CD4-positive, alpha-beta T cell (primary cell): ENCODE results near the gene TFF1. TPM values are rescaled to one million over a fixed set of nuclear protein-coding genes. Genes with fewer than 3 reads are reported as not detected.

Experiments used
- ATAC-seq: fragments of 200-7000 bp; cut with Tn5 transposase; one replicate; pipeline ENCODE4 v1.10.0; 2022; ENCODE audit warnings: mild to moderate bottlenecking; ENCODE audit not compliant: poor library complexity
- CTCF ChIA-PET: fragments of 350-600 bp; sonication (Branson Sonifier 250); formaldehyde crosslinking; loops from one replicate; lab custom pipeline; 2021; ENCODE audit warnings: antibody characterized with exemption, inconsistent platforms; lab: Charles Lee
- POLR2A ChIA-PET: fragments of 350-600 bp; sonication (Branson Sonifier 250); formaldehyde crosslinking; loops from one replicate; lab custom pipeline; 2021; ENCODE audit warnings: antibody characterized with exemption, inconsistent platforms; lab: Charles Lee
- DNase-seq, 14 experiments: peaks; one replicate each; pipeline ENCODE4 v3.0.0-alpha.2; 2013 to 2020; ENCODE audit warnings: mixed read lengths in 2 of 14
- H3K27ac ChIP-seq, 2 donors: one replicate each; pipeline versions ENCODE4 v1.5.1 to v1.7.0; 2013; ENCODE audit warnings: low read length in 2 of 2, low read depth in 1 of 2, mild to moderate bottlenecking in 1 of 2
- H3K27me3 ChIP-seq, 2 experiments: 1 replicate in 1 of 2; 2 replicates in 1 of 2; pipeline versions ENCODE4 v1.6.1 to v1.7.0; 2013; ENCODE audit warnings: low read length in 2 of 2, control low read depth in 1 of 2, mild to moderate bottlenecking in 1 of 2, moderate library complexity in 1 of 2; ENCODE audit not compliant: insufficient read depth in 2 of 2, control insufficient read depth in 1 of 2
- H3K36me3 ChIP-seq: one replicate; pipeline ENCODE4 v1.6.1; 2013; ENCODE audit warnings: low read length, control low read depth; ENCODE audit not compliant: insufficient read depth
- H3K4me1 ChIP-seq: one replicate; pipeline ENCODE4 v1.6.1; 2013; ENCODE audit warnings: low read length, control low read depth; ENCODE audit not compliant: insufficient read depth
- H3K4me3 ChIP-seq: one replicate; pipeline ENCODE4 v1.5.1; 2013; ENCODE audit warnings: mild to moderate bottlenecking, low read length, moderate library complexity
- H3K9me3 ChIP-seq, 2 experiments: 1 replicate in 1 of 2; 2 replicates in 1 of 2; pipeline versions ENCODE4 v1.6.1 to v1.7.0; 2013; ENCODE audit warnings: low read length in 2 of 2, mild to moderate bottlenecking in 2 of 2, control low read depth in 1 of 2, moderate library complexity in 1 of 2; ENCODE audit not compliant: control insufficient read depth in 1 of 2, insufficient read depth in 1 of 2
- H3K27ac Mint-ChIP-seq: one replicate; pipeline ENCODE4 v1.8.0; 2020; ENCODE audit warnings: mixed read lengths
- H3K27me3 Mint-ChIP-seq: one replicate; pipeline ENCODE4 v1.8.0; 2021; ENCODE audit warnings: mixed read lengths
- H3K36me3 Mint-ChIP-seq: one replicate; pipeline ENCODE4 v1.8.0; 2021; ENCODE audit warnings: low read depth, mixed read lengths
- H3K4me1 Mint-ChIP-seq: one replicate; pipeline ENCODE4 v1.8.0; 2021; ENCODE audit warnings: low read depth, mixed read lengths
- H3K4me3 Mint-ChIP-seq: one replicate; pipeline ENCODE4 v1.8.0; 2020; ENCODE audit warnings: mild to moderate bottlenecking, mixed read lengths
- H3K9me3 Mint-ChIP-seq: one replicate; pipeline ENCODE4 v1.8.0; 2020; ENCODE audit warnings: mixed read lengths
- CTCF ChIP-seq: fragments of 200-600 bp; IDR thresholded peaks from one replicate; pipeline ENCODE4 v1.8.0; 2022; ENCODE audit warnings: antibody characterized with exemption, mild to moderate bottlenecking
- intact Hi-C, 2 experiments: fragments of 100-400 bp; cut with DNase I in 1 of 2; cut with micrococcal nuclease in 1 of 2; formaldehyde crosslinking; loops; one replicate each; pipeline versions ENCODE4 v1.15.1 to v1.9.0; 2023 to 2025; cut with DNase I, micrococcal nuclease
- total RNA-seq, 174 experiments: library from RNA in 2 of 174; stranded (reverse) in 2 of 174; gene quantifications; one replicate each; pipeline ENCODE4 v1.2.3 and lab custom pipeline; 2021 to 2026

Gene TFF1
- total RNA-seq, 2 experiments from 2014 or later: not detected

- CTCF ChIA-PET: no interaction called here
- Histone ChIP-seq H3K4me1 (peaks cover 7% of the 10 kb centered on the region), H3K27me3 (no peaks in the 10 kb centered on the region), H3K4me3 (no peak overlapping the region), H3K9me3 (no peaks in the 10 kb centered on the region), H3K27ac (no peak overlapping the region), H3K36me3 (no peaks in the 10 kb centered on the region)
- DNase-seq (no peak), ATAC-seq (no peak)
- no peaks in the 10 kb centered on the region for H3K4me1 Mint-ChIP-seq
- peaks cover 11% of the 10 kb centered on the region for H3K27me3 Mint-ChIP-seq
- TF ChIP-seq CTCF: no peak
- H3K27ac Mint-ChIP-seq: no peak overlapping the region
- H3K36me3 Mint-ChIP-seq: no peaks in the 10 kb centered on the region
- no peak overlapping the region for H3K4me3 Mint-ChIP-seq
- H3K9me3 Mint-ChIP-seq: no peaks in the 10 kb centered on the region
- POLR2A ChIA-PET: no interaction called here
- intact Hi-C loops: no loop called here
Measured at GRCh38 chr21:42320791-42321190, 45.5 kb downstream of the TFF1 start.

GRCh38 chr21:42319851-42320572 lies 46.3 kb downstream of the TFF1 start:
- H3K9me3 ChIP-seq: no peaks in the 10 kb centered on the region
- intact Hi-C loops: no loop called here
- Mint-ChIP-seq H3K27me3 (peaks cover 9% of the 10 kb centered on the region), H3K4me3 (no peak overlapping the region), H3K9me3 (no peaks in the 10 kb centered on the region), H3K27ac (no peak overlapping the region), H3K4me1 (no peaks in the 10 kb centered on the region), H3K36me3 (no peaks in the 10 kb centered on the region)
- no peak for TF ChIP-seq CTCF
- ChIA-PET POLR2A (no interaction called here), CTCF (no interaction called here)
- H3K4me3 ChIP-seq: no peak overlapping the region
- peak in 1 of 14 experiments; percentile 21 for DNase-seq
- H3K27ac ChIP-seq: no peak overlapping the region
- no peak for ATAC-seq
- peaks cover 7% of the 10 kb centered on the region for H3K4me1 ChIP-seq
- H3K27me3 ChIP-seq: no peaks in the 10 kb centered on the region
- H3K36me3 ChIP-seq: no peaks in the 10 kb centered on the region

GRCh38 chr21:42319376-42319775 lies 47.0 kb downstream of the TFF1 start:
- no peaks in the 10 kb centered on the region for H3K27me3 ChIP-seq
- no peaks in the 10 kb centered on the region for H3K36me3 ChIP-seq
- POLR2A ChIA-PET: no interaction called here
- ATAC-seq (no peak), DNase-seq (peak in 1 of 14 experiments; percentile 25)
- peaks cover 6% of the 10 kb centered on the region for H3K27me3 Mint-ChIP-seq
- H3K36me3 Mint-ChIP-seq: no peaks in the 10 kb centered on the region
- H3K4me1 ChIP-seq: peaks cover 7% of the 10 kb centered on the region
- no peak overlapping the region for H3K4me3 ChIP-seq
- CTCF ChIA-PET: no interaction called here
- H3K4me1 Mint-ChIP-seq: no peaks in the 10 kb centered on the region
- H3K27ac ChIP-seq: no peak overlapping the region
- TF ChIP-seq CTCF: no peak
- no peaks in the 10 kb centered on the region for H3K9me3 ChIP-seq
- H3K9me3 Mint-ChIP-seq: no peaks in the 10 kb centered on the region
- intact Hi-C loops: no loop called here
- no peak overlapping the region for H3K27ac Mint-ChIP-seq
- no peak overlapping the region for H3K4me3 Mint-ChIP-seq
